Lower leg skin (tissue), 3 donors: ENCODE results near the gene FZR1.

ENCODE experiments used
- POLR2A ChIP-seq, 2 donors: fragments of 450-650 bp; IDR thresholded peaks; one replicate each; pipeline ENCODE4 v1.6.1; 2016 to 2017; ENCODE audit warnings: antibody characterized with exemption in 2 of 2, mild to moderate bottlenecking in 1 of 2, moderate library complexity in 1 of 2
- TF ChIP-seq, protein P1 (sequence below), 3 donors: fragments of 450-650 bp; IDR thresholded peaks; one replicate each; pipeline ENCODE4 v1.5.1; 2016; ENCODE audit warnings: antibody characterized with exemption in 3 of 3, mild to moderate bottlenecking in 3 of 3, moderate library complexity in 2 of 3

DNA sequence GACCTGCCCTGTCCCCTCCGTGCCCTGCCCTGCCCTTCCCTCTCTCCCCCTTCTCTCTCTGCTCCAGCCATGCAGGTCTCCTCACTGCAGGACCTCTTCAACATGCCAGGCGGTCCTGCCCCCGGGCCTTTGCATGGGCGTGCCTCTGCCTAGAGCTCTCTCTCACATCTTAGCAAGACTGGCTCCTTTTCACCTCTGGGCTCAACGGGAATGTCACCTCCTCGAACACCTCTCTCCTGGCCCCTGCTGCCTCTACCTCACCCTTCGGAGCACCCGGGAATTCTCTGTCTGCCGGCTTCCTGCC, 45.6 kb downstream of the FZR1 start:
- TF ChIP-seq POLR2A (IDR thresholded peaks at IDR 0.05), result no peak
- TF ChIP-seq, protein P1, sequence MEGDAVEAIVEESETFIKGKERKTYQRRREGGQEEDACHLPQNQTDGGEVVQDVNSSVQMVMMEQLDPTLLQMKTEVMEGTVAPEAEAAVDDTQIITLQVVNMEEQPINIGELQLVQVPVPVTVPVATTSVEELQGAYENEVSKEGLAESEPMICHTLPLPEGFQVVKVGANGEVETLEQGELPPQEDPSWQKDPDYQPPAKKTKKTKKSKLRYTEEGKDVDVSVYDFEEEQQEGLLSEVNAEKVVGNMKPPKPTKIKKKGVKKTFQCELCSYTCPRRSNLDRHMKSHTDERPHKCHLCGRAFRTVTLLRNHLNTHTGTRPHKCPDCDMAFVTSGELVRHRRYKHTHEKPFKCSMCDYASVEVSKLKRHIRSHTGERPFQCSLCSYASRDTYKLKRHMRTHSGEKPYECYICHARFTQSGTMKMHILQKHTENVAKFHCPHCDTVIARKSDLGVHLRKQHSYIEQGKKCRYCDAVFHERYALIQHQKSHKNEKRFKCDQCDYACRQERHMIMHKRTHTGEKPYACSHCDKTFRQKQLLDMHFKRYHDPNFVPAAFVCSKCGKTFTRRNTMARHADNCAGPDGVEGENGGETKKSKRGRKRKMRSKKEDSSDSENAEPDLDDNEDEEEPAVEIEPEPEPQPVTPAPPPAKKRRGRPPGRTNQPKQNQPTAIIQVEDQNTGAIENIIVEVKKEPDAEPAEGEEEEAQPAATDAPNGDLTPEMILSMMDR (IDR thresholded peaks at IDR 0.05), result no peak
